Central memory CD4-positive, alpha-beta T cell (primary cell): ENCODE data around the gene PPP1R2B.

Source experiments
- DNase-seq: peaks from one replicate; pipeline ENCODE4 v3.0.0; 2022

The PPP1R2B gene

DNA sequence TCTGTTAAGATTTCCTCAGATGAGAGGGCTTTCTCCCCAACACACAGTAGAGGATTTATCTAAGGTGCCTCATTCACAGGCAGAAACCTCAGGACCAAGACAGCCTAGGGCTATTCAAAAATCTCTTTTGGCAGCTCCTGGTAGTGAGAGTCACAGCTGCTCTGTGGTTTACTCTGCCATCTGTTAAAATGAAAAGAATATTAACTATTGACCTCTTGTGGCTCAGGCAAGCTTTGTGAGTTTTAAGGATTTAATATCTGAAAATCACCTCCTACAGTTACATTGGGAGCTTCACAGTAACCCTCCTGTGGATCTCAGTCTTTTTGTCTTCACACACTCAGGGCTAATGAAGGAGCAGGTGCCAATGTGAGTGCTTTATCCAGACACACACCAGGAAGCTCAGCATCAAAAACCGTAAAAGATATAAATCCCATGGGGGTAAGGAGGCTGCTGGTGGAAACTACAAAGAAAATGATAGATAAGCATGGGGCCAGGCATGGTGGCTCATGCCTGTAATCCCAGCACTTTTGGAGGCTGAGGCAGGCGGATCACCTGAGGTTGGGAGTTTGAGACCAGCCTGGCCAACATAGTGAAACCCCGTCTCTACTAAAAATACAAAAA, 29.7 kb downstream of the PPP1R2B start:
- no peak for DNase-seq

DNA sequence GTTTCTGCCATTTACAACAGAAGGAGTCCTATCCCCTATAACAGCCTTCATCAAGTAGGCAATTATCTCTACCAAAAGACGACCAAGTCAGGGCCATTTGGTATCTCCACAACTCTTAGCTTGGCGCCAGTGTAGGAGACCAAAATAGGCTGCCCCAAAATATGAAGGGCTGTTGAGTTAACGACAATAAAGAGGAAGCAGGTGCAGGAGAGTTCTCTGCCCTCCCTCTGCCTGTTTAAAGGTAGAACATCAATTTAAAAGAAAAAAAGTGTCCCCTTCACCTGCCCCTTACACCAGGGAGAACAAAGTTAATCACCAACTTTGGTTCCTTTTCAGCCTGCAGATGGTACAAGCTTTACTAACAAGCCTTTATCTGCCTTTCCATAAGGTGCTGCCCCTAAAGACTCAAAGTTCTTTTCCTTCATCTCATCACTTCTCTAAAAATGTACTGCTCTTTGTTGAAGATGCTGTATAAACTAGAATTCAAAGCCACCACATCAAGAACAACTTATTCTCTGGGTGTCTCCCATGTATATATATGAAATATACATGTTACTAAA, 33.3 kb downstream of the PPP1R2B start:
- DNase-seq: no peak

DNA sequence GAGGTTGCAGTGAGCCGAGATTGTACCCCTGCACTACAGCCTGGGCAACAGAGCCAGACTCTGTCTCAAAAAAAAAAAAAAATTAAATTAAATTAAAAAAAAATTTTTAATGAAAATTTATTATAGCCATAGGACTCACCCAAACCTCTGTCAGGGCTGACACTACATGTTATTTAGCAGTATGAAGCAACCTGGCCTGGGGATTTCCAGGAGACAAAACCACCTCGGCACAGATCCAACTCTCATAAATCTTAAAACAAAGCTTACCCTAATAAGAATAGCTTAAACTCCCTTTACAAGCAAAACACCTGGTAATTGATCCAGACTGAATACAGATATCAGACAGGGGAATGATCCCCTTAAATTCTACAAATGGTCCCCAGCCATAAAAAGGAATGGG, 38.4 kb downstream of the PPP1R2B start:
- DNase-seq: no peak

DNA sequence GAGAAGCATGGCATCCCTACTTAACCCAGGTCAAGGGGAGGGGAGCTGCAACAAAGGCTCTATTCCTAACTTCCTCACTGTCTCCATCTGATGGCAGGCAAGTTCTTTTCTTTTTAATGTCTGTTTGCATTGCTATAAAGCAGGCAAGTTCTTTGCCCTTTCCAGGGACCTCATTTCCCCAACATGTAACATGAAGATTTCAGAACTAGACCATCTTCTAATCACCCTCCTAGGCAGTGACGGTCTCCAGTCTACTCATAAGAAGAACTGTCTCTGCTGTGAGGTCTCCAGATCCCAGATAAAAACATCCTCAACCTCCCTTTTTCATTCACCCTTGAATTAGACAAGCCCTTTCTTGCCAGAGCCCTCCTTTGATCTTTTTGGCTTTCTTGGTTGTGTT, 42.1 kb downstream of the PPP1R2B start:
- no peak for DNase-seq

DNA sequence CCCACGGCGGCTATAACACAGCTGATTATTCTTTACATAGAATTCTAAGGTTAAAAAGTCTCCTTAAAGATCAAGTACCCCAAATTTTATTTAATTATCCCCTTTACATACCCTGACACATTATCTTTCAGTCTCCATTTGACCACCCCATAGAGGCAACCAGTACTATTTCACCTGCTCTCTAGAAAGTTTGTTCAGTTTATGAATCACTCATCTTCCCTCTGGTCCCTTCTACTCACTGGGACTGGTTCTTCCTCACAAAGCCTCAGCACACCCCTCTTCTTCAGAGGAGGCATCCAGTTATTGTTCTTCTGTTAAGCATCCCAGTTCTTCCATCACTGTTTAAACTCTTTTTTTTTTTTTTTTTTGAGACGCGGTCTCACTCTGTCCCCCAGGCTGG, 42.8 kb downstream of the PPP1R2B start:
- DNase-seq: no peak

DNA sequence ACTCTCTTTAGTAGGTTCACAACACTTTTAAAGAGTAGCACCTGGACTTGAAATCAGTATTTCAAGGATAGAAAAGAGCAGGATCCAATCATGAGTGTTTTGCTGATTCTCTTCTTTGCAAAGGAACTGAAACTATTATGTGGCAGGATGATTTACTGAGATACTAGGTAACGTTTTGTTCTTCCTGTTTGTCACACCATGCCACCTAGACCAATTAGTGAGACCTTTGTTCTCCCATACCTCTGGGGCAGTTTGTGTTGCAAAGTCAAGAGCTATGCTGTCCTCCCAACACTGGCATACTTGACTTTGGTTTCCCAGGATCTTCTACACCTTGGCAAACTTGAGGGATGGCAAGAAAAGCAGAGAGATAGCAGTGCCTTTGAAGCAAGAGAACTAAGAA, 43.4 kb downstream of the PPP1R2B start:
- no peak for DNase-seq

DNA sequence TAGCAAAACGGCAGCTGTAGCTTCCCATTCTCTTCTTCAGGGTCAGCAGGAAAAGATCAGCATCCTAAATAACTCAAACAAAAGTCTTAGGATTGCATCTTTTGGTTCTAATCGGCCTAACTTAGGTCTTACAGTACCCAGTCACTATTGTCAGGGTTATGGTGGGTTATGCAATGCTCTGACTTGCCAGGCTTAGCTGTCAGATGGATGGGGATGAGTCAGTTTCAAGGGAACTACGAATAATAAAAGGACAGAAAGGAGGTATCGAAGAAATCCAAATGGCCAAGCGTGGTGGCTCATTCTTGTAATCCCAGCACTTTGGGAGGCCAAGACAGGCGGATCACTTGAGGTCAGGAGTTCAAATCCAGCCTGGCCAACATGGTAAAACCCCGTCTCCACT, 46.5 kb downstream of the PPP1R2B start:
- DNase-seq: no peak
